Measurements from ENCODE around the gene OR4K2.

DNA sequence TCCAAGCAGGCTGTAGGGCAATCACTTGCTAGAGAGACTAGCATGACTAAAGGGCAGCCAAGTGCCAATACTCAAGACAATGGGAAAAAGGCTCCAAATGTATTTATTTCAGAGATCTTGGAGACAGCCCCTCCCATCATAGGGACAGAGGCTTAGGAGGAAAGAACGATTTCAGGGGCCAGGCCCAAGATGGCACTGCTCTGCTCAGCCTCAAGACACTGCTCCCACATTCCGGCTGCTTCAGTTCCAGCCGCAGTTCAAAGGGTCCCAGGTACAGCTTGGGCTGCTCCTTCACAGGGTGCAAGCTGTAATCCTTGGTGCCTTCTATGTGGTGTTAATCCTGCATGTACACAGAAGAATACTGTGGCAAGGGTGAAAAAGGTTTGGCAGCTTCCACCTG lies 26.1 kb downstream of the OR4K2 start:
- TF ChIP-seq, protein P1, sequence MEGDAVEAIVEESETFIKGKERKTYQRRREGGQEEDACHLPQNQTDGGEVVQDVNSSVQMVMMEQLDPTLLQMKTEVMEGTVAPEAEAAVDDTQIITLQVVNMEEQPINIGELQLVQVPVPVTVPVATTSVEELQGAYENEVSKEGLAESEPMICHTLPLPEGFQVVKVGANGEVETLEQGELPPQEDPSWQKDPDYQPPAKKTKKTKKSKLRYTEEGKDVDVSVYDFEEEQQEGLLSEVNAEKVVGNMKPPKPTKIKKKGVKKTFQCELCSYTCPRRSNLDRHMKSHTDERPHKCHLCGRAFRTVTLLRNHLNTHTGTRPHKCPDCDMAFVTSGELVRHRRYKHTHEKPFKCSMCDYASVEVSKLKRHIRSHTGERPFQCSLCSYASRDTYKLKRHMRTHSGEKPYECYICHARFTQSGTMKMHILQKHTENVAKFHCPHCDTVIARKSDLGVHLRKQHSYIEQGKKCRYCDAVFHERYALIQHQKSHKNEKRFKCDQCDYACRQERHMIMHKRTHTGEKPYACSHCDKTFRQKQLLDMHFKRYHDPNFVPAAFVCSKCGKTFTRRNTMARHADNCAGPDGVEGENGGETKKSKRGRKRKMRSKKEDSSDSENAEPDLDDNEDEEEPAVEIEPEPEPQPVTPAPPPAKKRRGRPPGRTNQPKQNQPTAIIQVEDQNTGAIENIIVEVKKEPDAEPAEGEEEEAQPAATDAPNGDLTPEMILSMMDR (IDR thresholded peaks at IDR 0.05): no peak
- no peak for TF ChIP-seq EP300 (IDR thresholded peaks at IDR 0.05)
- no peak for TF ChIP-seq POLR2A (IDR thresholded peaks at IDR 0.05)
